Measurements from ENCODE around the gene LRRC10.
"Not testable (repeated sequence)": the region's sequence is repeated elsewhere in the genome, so short reads cannot be mapped to it uniquely, and the experiment has no call there.

Gene LRRC10

GRCh38 chr12:69619050-69619449 is 8.3 kb upstream of the LRRC10 start:
- DNase-seq (ENCODE audit: low read depth in 2 of 2): no peak

DNA sequence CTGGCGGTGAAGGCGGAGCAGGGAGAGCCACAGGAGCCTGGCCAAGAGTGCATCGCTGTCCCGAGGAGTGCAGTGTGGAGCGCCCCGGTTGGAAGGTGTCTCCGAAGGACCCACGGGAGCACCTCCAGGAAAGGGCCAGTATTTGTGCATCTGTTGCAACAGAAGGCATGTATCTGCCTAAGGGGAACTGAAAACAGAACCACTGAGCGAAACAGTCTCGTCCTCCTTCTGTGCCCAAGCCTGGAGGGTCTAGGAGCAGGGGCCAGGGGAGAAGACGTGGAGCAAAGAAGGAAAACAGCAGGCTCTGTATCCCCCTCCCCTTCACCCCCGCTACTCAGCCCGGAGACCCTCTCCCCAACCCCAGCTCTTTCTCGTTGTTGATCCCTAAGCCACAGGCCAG is 5.3 kb upstream of the LRRC10 start:
- DNase-seq (ENCODE audit: low read depth in 2 of 2): no peak

DNA sequence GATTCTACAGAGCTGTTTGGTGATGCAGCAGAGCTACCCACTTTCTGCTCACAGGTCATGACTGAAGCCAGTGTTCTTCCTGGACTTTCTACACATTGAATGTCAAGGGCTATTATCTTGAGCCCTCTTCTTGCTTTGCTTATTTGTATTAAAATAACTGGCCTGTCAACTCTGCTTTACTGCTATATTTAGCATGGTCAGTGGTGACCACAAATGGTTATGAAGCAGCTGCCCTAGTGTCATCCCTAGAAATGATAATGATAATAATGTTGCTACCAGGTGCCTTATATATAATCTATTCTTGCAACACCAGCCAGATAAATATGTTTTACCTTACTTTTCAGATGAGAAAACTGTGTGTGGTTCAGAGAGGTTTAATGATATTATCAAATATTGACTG is 2.6 kb upstream of the LRRC10 start:
- DNase-seq (ENCODE audit: low read depth in 2 of 2): no peak

DNA sequence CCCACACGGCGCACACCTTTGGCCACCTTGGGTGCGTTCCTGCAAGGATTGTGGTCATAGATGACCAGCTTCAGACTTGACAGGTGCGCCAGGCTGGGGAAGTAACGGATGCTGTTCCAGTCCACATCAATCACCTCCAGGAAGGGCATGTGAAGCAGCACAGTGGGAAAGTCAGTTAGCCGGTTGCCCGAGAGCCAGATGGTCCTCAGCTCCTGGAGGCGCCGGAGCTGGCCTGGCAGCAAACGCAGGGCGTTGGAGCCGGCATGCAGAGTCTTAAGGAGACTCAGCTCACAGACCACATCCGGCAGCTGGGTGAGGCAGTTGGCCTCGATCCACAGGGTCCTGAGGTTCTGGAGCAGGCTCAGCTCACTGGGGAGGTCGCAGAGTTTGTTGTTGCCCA is 581 bp downstream of the LRRC10 start:
- DNase-seq (ENCODE audit: low read depth in 2 of 2): no peak

DNA sequence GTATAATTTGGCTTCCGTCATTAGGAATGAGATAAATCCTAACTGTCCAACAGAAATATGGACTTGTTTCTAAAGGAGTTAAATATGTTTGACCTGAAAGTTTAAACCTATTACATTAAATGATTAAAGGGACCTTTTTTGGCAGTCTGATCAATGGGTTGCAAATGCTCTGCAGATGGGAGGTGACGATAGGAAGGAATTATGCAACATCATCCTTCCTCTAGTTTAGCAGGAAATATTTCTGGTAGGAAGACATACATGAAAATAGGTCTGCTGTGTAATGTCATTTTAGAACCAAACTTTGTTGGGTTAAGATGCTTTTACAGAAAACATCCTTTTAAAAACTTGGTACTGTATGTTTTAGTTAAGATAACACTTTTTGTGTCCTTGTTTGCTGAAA is 2.6 kb downstream of the LRRC10 start:
- no peak for DNase-seq (ENCODE audit: low read depth in 2 of 2)

DNA sequence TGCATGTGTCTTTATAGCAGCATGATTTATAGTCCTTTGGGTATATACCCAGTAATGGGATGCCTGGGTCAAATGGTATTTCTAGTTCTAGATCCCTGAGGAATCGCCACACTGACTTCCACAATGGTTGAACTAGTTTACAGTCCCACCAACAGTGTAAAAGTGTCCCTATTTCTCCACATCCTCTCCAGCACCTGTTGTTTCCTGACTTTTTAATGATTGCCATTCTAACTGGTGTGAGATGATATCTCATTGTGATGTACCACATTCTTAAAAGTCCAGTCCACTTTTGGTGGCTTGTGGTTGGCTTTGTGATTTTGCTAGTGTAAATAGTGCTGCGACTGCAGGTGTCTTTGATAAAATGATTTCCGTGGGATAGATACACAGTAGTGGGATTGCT is 6.4 kb downstream of the LRRC10 start:
- DNase-seq (ENCODE audit: low read depth in 2 of 2): not testable (repeated sequence)

GRCh38 chr12:69603556-69603955 is 7.2 kb downstream of the LRRC10 start:
- not testable (repeated sequence) for DNase-seq (ENCODE audit: low read depth in 2 of 2)

DNA sequence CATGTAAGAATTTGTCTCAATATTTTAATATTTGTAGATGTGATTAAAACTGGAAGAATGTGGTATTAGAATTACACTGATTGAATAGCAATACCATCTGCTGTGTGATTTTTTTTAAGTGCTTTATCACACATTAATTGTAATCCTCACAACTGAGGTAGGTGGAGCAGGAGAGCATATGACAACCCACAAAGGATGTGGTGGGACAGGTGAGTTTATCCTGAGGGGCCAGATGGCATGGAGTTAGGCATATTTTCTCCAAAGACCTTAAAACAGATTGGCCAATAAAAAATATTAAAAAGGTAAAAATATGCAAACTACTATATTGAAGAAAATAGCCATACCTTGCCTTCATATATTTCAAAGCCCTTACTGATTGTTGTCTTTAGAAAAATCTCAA is 7.8 kb downstream of the LRRC10 start:
- DNase-seq (ENCODE audit: low read depth in 2 of 2): no peak

DNA sequence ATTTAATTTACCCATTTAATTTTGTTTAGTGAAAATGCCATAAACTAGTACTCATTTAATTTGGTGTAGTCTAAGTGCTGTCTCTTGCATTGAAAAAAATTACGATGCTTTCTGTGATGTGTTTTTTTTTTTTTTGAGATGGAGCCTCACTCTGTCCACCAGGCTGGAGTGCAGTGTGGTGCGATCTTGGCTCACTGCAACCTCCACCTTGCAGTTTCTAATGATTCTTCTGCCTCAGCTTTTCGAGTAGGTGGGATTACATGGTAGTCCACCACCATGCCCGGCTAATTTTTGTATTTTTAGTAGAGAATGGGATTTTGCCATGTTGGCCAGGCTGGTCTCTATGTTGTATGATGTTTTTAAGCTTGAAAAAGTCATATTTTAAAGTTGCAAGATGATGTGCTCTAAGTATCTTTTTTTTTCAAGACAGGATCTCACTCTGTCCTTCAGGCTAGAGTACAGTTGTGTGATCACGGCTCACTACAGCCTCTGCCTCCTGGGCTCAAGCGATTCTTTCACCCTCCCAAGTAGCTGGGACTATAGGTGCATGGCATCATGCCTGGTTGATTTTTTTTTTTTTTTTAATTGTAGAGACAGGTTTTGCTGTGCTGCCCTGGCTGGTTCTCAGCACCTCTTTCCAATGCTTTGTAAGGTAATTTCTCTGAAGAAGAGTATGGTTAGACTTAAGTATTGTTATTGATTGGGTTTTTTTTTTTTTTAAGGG is 8.6 kb downstream of the LRRC10 start:
- no peak for DNase-seq (ENCODE audit: low read depth in 2 of 2)

DNA sequence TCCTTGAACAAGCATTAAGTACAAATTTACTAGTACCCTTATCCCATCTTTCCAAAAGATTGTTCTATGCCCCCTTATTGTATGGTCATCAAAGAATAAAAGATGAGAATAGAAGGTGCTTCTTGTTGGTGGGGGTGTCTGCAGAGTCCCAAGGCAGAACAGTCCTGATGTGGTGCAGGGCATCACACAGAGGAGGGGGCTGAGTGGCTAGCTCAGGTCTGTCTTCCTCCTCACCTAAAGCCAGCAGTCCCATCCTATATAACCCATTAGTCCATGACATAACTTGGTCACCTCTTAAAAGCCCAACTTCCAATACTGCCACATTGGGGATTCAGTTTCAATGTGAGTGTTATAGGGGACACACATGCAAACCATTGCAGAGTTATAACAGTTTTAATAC is 9.9 kb downstream of the LRRC10 start:
- no peak for DNase-seq (ENCODE audit: low read depth in 2 of 2)

- DNase-seq (ENCODE audit: low read depth in 2 of 2): no peak
Measured at GRCh38 chr12:69598174-69598753, 12.4 kb downstream of the LRRC10 start.

DNA sequence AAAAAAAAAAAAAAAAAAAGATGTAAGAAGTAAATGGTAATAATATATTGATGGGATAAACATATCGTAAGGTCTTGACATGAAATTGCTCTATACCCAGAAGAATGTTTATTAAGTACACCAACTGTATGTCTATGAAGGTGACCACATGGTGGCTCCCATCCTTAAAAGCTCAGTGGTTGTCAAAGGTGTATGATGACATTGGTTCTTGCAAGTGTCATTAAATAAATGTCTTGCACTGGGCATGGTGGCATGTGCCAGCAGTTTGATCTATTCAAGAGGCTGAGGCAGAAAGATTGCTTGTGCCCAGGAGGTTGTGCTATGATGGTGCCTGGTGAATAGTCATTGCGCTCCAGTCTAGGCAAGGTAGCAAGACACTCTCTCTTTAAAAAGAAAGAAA is 15.0 kb downstream of the LRRC10 start:
- DNase-seq (ENCODE audit: low read depth in 2 of 2): no peak

DNA sequence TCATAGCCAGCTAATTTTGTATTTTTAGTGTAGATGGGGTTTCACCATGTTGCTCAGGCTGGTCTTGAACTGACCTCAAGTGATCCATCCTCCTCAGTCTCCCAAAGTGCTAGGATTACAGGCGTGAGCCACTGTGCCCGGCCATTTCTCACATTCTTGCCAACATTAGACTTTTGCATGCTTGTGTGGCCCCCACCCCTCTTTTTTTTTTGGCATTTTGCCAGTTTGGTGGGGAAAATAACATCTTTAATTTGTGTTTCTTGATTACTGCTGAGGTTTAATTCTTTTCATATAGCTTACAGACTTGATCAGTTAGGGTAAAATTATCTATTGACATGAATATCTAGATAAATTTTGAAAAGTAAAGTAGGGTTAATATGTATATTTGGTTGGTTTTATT is 21.6 kb downstream of the LRRC10 start:
- no peak for DNase-seq (ENCODE audit: low read depth in 2 of 2)

DNA sequence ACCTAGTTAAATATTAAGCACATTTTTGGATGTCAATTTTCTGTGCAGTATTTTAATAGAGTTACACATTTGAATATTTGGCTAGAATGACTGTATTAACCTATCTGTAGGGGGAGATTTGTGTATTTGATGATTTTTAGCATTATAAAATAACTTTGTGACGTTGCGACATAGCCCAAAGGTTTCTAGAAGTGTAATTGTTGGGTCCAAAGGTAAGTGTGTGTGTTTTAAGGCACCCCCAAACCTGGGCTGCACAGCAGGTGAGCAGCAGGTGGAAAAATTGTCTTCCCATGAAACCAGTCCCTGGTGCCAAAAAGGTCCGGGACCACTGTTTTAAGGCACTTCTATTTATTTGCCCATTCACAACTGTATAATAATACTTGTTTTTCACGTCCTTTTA is 22.2 kb downstream of the LRRC10 start:
- no peak for DNase-seq (ENCODE audit: low read depth in 2 of 2)

- DNase-seq (ENCODE audit: low read depth in 2 of 2): peak; percentile 85 to 88
Measured at GRCh38 chr12:69585189-69586062, 25.3 kb downstream of the LRRC10 start, which contains the start of gene CCT2. TSS of gene CCT2 (plus strand) at chr12:69585459. CDS start at chr12:69585522, 63 bp downstream.

DNA sequence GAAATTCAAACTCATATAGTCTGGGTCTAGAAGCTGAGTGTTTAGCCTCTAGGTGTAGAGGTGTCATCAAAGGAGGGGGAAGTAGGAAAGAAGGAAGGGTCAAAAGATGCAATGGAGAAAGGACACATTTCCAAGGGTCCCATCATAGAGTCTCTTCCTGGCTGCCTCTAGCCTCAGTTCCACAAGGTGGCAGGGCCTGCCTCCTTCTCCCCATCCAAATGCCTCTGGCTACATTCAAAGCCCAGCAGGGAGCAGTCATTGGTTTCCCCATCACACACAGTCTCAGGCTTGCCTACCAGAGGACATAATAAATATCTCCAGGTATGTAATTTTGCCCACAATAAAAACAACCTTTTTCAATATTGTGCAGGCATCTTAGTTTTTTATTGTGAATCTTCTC is 27.5 kb downstream of the LRRC10 start:
- DNase-seq (ENCODE audit: low read depth in 2 of 2): no peak

DNA sequence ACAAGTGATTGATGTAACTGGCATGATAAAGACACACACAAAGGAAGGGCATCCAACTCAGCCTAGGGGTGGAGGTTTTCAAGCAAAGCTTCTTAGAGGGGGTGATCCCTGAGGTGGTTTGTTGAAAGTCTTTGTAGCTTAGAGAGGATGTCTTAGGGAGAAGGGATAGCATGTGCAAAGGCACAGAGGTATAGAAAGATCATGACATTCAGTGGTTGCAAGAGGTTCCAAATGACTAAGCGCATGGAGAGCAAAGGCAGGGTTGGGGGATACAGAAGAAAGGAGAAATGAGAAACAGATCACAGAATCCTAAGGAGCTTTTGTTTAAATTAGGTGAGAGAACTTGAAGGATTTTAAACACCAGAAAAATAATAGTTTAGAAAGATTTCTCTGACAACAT is 30.6 kb downstream of the LRRC10 start:
- no peak for DNase-seq (ENCODE audit: low read depth in 2 of 2)

- DNase-seq (ENCODE audit: low read depth in 2 of 2): no peak
Measured at GRCh38 chr12:69579029-69579428, 31.7 kb downstream of the LRRC10 start.

GRCh38 chr12:69578283-69578682 is 32.4 kb downstream of the LRRC10 start:
- no peak for DNase-seq (ENCODE audit: low read depth in 2 of 2)

DNA sequence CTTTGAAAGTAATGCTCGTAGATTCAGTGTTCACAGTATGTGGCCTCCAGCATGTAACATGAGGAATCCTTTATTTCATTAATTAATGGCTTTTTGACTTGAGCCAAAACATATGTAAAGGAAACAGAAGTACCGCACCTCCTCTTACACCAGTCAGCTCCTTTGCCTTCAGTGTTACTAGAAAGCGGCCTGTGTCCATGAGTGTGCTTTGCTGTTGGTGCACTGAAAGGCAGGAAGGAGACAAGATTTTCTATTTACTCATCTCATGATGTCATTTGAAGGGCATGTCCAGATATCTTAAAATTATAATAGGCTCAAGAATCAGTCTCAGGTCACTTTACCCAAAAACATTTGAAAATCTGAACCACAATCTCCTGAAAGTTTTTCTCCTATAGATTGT is 35.4 kb downstream of the LRRC10 start:
- no peak for DNase-seq (ENCODE audit: low read depth in 2 of 2)

DNA sequence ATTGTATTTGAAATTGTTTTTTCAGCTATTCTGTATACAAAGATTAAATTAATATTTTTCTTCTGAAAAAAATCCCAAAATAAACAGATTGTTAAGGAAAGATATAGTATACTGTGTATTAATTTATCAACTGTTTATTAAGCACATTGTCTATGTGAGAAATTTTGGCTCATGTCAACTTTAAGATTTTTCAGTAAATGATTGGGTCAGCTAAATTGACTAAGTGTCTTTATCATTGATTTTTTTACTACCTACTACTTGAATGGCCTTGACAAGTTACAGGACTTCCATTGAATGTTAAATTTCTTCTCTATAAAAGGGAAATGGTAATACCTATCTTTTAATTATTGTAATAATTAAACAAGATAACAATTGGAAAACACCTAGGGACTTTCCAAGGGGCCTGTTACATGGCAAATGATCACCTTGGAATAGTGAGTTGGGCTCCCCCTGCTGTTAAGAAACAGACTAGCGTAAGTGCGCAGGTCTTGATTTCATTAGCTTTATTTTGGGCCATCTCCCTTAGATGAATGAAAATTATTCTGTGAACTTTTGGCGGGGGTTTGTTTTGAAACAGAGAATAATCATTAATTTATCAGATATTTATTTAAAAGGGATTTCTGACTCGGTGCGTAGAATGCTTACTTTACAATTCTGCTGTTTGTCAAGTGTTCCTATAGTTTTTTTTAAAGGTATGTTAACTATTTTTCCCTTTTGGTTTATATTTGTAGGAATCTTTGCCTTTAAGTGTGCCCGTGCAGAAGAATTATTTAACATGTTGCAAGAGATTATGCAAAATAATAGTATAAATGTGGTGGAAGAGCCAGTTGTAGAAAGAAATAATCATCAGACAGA is 39.9 kb downstream of the LRRC10 start:
- no peak for DNase-seq (ENCODE audit: low read depth in 2 of 2)

GRCh38 chr12:69570000-69570516 is 40.6 kb downstream of the LRRC10 start:
- DNase-seq (ENCODE audit: low read depth in 2 of 2): peak in 1 of 2 experiments; percentile 45
